GM12864 (cell line): ENCODE results near the gene RBM43.

ENCODE experiments used
- DNase-seq: peaks from one replicate; pipeline ENCODE4 v3.0.0-alpha.2; 2011; ENCODE audit warnings: low read depth
- H3K4me3 ChIP-seq: 2 replicates; pipeline ENCODE4 v1.5.1; 2011; ENCODE audit warnings: mild to moderate bottlenecking, low read depth, low read length, control low read depth
- TF ChIP-seq, protein P1 (sequence below): IDR thresholded peaks from 2 replicates; pipeline ENCODE4 v1.5.1; 2011; ENCODE audit warnings: low read depth, mild to moderate bottlenecking, moderate library complexity, low read length, control low read depth, inconsistent platforms; ENCODE audit errors: missing control alignments

The RBM43 gene

DNA sequence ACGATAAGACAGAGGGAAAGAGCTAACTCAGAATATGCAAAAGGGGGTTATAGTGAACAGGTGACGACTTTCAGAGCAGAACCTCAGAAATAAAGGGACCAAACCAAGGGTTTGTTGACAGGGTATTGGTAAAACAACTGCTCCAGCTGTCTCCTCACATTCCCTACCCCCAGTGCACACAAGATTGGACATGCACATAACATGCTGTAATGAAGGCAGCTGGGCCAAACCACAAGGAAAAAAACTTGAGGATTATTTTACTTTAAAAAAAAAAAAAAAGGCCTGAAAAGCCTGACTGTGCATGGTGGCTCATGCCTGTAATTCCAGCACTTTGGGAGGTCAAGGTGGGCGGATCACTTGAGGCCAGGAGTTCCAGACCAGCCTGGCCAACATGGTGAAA, 3.5 kb downstream of the RBM43 start:
- TF ChIP-seq, protein P1, sequence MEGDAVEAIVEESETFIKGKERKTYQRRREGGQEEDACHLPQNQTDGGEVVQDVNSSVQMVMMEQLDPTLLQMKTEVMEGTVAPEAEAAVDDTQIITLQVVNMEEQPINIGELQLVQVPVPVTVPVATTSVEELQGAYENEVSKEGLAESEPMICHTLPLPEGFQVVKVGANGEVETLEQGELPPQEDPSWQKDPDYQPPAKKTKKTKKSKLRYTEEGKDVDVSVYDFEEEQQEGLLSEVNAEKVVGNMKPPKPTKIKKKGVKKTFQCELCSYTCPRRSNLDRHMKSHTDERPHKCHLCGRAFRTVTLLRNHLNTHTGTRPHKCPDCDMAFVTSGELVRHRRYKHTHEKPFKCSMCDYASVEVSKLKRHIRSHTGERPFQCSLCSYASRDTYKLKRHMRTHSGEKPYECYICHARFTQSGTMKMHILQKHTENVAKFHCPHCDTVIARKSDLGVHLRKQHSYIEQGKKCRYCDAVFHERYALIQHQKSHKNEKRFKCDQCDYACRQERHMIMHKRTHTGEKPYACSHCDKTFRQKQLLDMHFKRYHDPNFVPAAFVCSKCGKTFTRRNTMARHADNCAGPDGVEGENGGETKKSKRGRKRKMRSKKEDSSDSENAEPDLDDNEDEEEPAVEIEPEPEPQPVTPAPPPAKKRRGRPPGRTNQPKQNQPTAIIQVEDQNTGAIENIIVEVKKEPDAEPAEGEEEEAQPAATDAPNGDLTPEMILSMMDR = no peak
- DNase-seq = no peak
- H3K4me3 ChIP-seq = no peak overlapping the region

DNA sequence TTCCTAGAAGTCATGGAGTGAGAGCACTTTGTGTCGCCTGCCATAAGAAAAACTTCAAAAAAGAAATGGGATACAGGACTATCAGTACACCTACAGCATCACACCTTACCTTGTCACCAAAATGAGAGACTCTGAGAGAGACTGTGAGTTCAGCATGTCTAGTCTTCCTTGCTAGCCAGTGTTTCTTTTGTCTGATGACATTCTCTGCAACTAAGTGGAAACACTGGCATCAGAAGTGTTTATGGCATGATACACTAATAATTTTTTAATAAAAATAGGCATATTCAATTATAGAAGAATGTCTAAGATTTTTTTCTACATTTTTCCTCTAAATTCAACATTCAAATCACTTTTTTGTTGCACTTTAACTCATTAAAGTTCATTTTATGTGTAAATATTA, 9.0 kb downstream of the RBM43 start:
- no peak overlapping the region for H3K4me3 ChIP-seq
- DNase-seq = no peak
- TF ChIP-seq, protein P1 = no peak

DNA sequence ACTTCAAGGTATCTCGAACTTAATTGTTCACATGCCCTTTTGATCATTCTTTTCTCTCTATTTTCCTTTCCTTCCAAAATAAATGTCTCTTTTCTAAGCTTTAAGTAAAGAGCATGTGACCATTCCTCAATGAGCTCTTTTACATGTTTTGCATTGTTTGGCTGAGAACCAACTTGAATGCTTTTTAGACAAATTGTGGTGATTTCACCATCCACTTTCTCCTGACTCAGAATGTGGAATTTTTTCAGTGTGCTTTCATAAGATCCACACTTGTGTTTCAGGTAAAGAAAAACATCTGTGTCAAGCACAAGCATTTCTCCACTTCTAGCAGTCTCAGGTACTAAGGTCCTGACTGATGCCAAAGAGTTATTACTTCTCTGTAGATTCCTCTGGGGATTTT, 10.7 kb downstream of the RBM43 start:
- DNase-seq = no peak
- H3K4me3 ChIP-seq = no peak overlapping the region
- TF ChIP-seq, protein P1 = no peak

DNA sequence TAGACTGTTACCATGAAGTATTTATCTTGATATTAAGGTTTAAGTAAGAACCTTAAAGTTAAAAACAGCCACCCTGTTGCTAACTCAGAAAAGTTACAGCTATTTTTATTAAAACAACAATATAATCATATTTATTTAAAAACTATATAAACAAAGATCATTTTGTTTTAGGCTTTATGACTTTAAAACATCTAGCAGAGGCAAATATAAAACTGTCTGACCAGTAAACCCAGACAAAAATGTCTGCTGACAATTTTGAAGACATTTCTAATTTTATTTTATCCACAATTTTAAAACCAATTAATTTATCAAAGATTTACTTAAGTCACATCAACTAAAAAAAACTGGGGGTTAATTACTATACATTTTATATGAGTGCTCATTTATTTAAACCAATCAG, 14.2 kb downstream of the RBM43 start:
- TF ChIP-seq, protein P1 = no peak
- H3K4me3 ChIP-seq = no peak overlapping the region
- DNase-seq = no peak

DNA sequence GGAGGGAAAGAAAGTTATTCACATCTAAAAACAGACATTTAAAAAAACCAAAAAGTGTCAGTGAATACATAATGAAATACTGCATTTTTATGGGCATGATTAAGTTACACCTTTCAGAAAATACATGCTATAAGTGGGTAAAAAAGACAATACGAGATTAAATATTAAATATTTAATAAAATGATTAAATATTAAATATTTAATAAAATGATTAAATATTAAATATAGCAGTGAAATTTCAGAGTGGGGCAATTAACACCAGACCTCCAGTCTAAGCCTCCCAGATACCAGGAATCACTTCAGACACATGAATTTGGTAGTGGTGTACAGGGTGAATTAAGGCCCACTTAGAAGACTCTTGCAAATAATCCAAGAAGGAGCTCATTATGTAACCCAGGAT, 15.5 kb downstream of the RBM43 start:
- no peak overlapping the region for H3K4me3 ChIP-seq
- TF ChIP-seq, protein P1 = no peak
- no peak for DNase-seq

DNA sequence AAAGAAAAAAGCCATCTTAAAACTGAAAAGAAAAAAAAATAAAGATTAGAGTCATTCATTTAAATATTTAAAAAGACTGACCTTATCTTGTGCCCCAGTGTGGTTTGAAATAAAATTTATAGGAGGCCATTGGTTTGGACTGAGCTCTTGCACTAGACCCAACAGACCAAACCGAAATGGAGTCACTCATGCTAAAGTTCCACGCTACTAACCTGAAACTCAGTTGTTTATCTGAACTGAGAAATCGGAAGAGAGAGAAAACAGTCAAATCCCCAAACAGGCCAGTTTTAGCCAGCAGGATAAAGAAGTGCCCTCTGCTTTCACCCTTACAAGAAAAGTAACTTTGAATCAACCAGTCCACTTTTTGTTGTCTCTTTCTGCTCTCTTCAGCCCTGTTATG, 18.2 kb downstream of the RBM43 start:
- TF ChIP-seq, protein P1 = no peak
- no peak overlapping the region for H3K4me3 ChIP-seq
- DNase-seq = no peak

DNA sequence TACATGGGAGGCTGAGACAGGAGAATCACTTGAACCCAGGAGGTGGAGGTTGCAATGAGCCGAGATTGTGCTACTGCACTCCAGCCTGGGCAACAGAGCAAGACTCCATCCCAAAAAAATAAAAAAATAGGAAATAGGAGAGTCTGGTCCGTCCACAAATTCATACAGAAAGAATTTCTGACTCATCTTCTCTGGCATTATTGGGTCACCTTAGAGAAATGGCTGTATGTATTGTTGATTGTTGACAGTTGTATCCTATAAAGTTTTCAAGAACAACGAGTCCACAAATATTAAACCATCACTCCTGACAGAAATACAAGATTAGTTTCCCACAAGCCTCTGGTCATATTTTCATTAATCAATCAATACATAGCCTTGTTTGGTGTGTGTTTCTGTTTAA, 20.4 kb downstream of the RBM43 start:
- no peak overlapping the region for H3K4me3 ChIP-seq
- TF ChIP-seq, protein P1 = no peak
- DNase-seq = no peak
